ENCODE data around the gene MAN1A1.

DNA sequence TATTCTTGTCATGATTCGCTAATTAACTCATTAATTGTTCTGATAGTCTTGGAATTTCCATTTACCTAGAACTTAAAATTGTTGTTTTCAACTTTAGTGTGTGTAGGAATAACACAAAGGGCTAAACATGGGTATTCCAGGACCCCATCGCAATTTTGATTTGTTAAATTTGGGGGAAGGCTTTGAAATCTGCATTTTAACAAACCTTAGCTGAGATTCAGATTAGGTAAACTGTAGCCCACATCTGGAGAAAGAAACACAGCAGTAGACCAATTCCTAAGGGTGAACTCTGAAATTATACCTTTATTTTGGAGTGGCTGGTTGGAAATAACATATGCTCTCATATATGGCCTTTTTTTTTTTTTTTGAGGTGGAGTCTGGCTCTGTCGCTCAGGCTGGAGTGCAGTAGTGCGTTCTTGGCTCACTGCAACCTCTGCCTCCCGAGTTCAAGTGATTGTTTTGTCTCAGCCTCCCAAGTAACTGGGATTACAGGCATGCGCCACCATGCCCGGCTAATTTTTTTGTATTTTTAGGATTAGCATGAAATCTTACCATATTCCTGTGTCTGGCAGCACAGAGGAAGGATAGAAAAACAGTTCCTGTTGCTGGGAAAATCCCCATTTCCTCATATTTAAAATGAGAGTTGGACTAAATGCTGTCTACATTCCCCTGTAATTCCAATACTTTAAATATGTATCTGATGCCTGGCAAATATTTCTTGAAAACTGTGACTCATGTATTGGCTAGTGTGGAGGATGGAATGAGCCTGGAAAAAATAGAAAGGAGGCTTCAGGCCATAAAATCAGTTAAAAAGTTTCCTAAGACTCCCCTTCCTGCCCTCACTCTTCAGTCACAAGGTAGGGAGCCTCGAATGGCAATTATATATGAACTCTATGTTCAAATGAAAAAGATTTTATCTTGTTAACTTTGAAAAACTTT is 174.4 kb downstream of the MAN1A1 start:
- TF ChIP-seq, protein P1, sequence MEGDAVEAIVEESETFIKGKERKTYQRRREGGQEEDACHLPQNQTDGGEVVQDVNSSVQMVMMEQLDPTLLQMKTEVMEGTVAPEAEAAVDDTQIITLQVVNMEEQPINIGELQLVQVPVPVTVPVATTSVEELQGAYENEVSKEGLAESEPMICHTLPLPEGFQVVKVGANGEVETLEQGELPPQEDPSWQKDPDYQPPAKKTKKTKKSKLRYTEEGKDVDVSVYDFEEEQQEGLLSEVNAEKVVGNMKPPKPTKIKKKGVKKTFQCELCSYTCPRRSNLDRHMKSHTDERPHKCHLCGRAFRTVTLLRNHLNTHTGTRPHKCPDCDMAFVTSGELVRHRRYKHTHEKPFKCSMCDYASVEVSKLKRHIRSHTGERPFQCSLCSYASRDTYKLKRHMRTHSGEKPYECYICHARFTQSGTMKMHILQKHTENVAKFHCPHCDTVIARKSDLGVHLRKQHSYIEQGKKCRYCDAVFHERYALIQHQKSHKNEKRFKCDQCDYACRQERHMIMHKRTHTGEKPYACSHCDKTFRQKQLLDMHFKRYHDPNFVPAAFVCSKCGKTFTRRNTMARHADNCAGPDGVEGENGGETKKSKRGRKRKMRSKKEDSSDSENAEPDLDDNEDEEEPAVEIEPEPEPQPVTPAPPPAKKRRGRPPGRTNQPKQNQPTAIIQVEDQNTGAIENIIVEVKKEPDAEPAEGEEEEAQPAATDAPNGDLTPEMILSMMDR (conservative IDR thresholded peaks at IDR 0.05; ENCODE audit: low read length), result no peak
- TF ChIP-seq EZH2phosphoT487 (IDR thresholded peaks at IDR 0.05; ENCODE audit: borderline replicate concordance), result no peak

Measured in Loucy (cell line).